Pancreas (tissue), 10 donors: ENCODE measurements around the gene SDS. TPM values are rescaled to one million over a fixed set of nuclear protein-coding genes. Genes with fewer than 3 reads are reported as not detected.

Source experiments
- ATAC-seq, 4 donors: fragments of 200-7000 bp; cut with Tn5 transposase; one replicate each; pipeline versions ENCODE4 v1.8.0 to v1.9.1; 2020; ENCODE audit warnings: mild to moderate bottlenecking in 4 of 4, moderate library complexity in 4 of 4
- DNase-seq, 6 donors: peaks; one replicate each; pipeline ENCODE4 v3.0.0-alpha.2; 2020
- FAIRE-seq: peaks from 2 replicates; lab custom pipeline; 2012; peaks lifted over from hg19 to GRCh38; lab: Jason Lieb, UNC
- H3K27ac ChIP-seq, 4 donors: fragments of 200-600 bp; sonication (generic); 1 replicate in 3 of 4; 2 replicates in 1 of 4; pipeline versions ENCODE4 v1.5.0 to v1.8.0; 2020
- H3K27me3 ChIP-seq, 4 donors: fragments of 200-600 bp; one replicate each; pipeline ENCODE4 v1.8.0; 2021
- H3K36me3 ChIP-seq, 3 donors: fragments of 200-600 bp; sonication (generic) in 1 of 3; one replicate each; pipeline versions ENCODE4 v1.5.0 to v1.8.0; 2020 to 2021
- H3K4me1 ChIP-seq, 3 donors: fragments of 200-600 bp; one replicate each; pipeline ENCODE4 v1.8.0; 2021
- H3K4me3 ChIP-seq, 4 donors: fragments of 200-600 bp; sonication (generic) in 2 of 4; one replicate each; pipeline versions ENCODE4 v1.5.0 to v1.8.0; 2020 to 2021
- H3K9me3 ChIP-seq, 4 donors: fragments of 200-600 bp; one replicate each; pipeline ENCODE4 v1.8.0; 2021
- CTCF ChIP-seq, 4 donors: fragments of 200-600 bp; sonication (generic) in 3 of 4; IDR thresholded peaks; one replicate each; pipeline versions ENCODE4 v1.5.0 to v1.8.0; 2021; ENCODE audit warnings: antibody characterized with exemption in 4 of 4
- WGBS, 2 donors: extraction: QIAGEN DNeasy Blood & Tissue Kit; methylation state at CpG; one replicate each; pipeline ENCODE4 v1.1.7; 2013; 5-methylcytosine and 5-hydroxymethylcytosine counted together
- intact Hi-C, 3 donors: fragments of 100-400 bp; cut with DNase I; formaldehyde crosslinking; loops; one replicate each; pipeline versions ENCODE4 v1.11.1 to v1.14.2; 2022
- polyA plus RNA-seq, 2 donors: library from polyadenylated mRNA; stranded (reverse); fragments of 200-250 nt; gene quantifications; one replicate each; pipeline ENCODE4 v1.2.3, GENCODE V29; 2013
- total RNA-seq, 6 donors: library from RNA; stranded (reverse); fragmentation: NEBNext Ultra II Directional in 4 of 6; extraction: Animal tissue kit (Norgen Biotek cat#: 25700) in 4 of 6; gene quantifications; one replicate each; pipeline versions ENCODE4 v1.2.1 to v1.2.4, GENCODE V29; 2021 to 2023
- donor health status: healthy with polysubstance abuse.
- donor health status: DM: no; HTN: no; CAD: no; lungs with moderate emphysema.
- donor health status: DM: no; HTN: no; CAD: no.
- donor health status: control.
- donor health status: control.
- donor health status: Bipolar disorder and iron deficiency.
- donor health status: DM: yes; HTN: yes; CAD: no.
- donor health status: DM: no; HTN: no; CAD: no.
- donor health status: DM: no; HTN: no; CAD: no.
- donor health status: DM: yes; HTN: yes; CAD: no.

SDS gene
- total and polyA plus RNA-seq, 8 donors, result 0.14 to 3.4 (median 0.39) TPM; not detected in 2

- Histone ChIP-seq H3K27ac (no peak overlapping the region), H3K27me3 (no peaks in the 10 kb centered on the region), H3K4me3 (no peak overlapping the region), H3K9me3 (no peaks in the 10 kb centered on the region), H3K4me1 (no peaks in the 10 kb centered on the region), H3K36me3 (no peaks in the 10 kb centered on the region)
- FAIRE-seq (no peak), DNase-seq (no peak), ATAC-seq (no peak)
- WGBS, 2 donors, result 53 to 62% methylated on average over 19 of the region's 19 CpGs
- no peak for TF ChIP-seq CTCF (IDR thresholded peaks at IDR 0.05)
- intact Hi-C loops, result no loop called here
These were observed 54.7 kb downstream of the SDS start for GRCh38 chr12:113348849-113349536.

- no peak overlapping the region for H3K27ac ChIP-seq
- H3K9me3 ChIP-seq, result no peaks in the 10 kb centered on the region
- TF ChIP-seq CTCF (IDR thresholded peaks at IDR 0.05), result no peak
- WGBS, 2 donors, result 89 to 95% methylated on average over 2 of the region's 2 CpGs
- intact Hi-C loops, result no loop called here
- H3K4me1 ChIP-seq, result no peaks in the 10 kb centered on the region
- no peak for ATAC-seq
- no peak overlapping the region for H3K4me3 ChIP-seq
- no peak for FAIRE-seq
- no peaks in the 10 kb centered on the region for H3K27me3 ChIP-seq
- no peaks in the 10 kb centered on the region for H3K36me3 ChIP-seq
- DNase-seq, result no peak
These were observed 55.8 kb downstream of the SDS start for GRCh38 chr12:113347892-113348291.

- no peak overlapping the region for H3K27ac ChIP-seq
- no peak overlapping the region for H3K4me3 ChIP-seq
- H3K9me3 ChIP-seq, result no peaks in the 10 kb centered on the region
- no peak for TF ChIP-seq CTCF (IDR thresholded peaks at IDR 0.05)
- H3K36me3 ChIP-seq, result no peaks in the 10 kb centered on the region
- intact Hi-C loops, result no loop called here
- H3K4me1 ChIP-seq, result no peaks in the 10 kb centered on the region
- H3K27me3 ChIP-seq, result no peaks in the 10 kb centered on the region
- ATAC-seq (no peak), DNase-seq (no peak), FAIRE-seq (no peak)
- 95 to 97% methylated on average over 3 of the region's 3 CpGs for WGBS, 2 donors
These were observed 56.6 kb downstream of the SDS start for GRCh38 chr12:113347107-113347506.

GRCh38 chr12:113346353-113346752 is 57.3 kb downstream of the SDS start:
- H3K4me1 ChIP-seq, result no peaks in the 10 kb centered on the region
- FAIRE-seq (no peak), DNase-seq (no peak), ATAC-seq (no peak)
- intact Hi-C loops, result no loop called here
- no peaks in the 10 kb centered on the region for H3K36me3 ChIP-seq
- H3K4me3 ChIP-seq, result no peak overlapping the region
- H3K9me3 ChIP-seq, result no peaks in the 10 kb centered on the region
- 84% methylated on average over 5 of the region's 5 CpGs for WGBS, 2 donors
- no peak overlapping the region for H3K27ac ChIP-seq
- no peaks in the 10 kb centered on the region for H3K27me3 ChIP-seq
- TF ChIP-seq CTCF (IDR thresholded peaks at IDR 0.05), result no peak

GRCh38 chr12:113345318-113345717 is 58.4 kb downstream of the SDS start:
- Histone ChIP-seq H3K27ac (no peak overlapping the region), H3K9me3 (no peaks in the 10 kb centered on the region), H3K4me3 (no peak overlapping the region), H3K4me1 (no peaks in the 10 kb centered on the region), H3K27me3 (no peaks in the 10 kb centered on the region), H3K36me3 (no peaks in the 10 kb centered on the region)
- no peak for DNase-seq
- intact Hi-C loops, result no loop called here
- TF ChIP-seq CTCF (IDR thresholded peaks at IDR 0.05), result no peak
- no peak for FAIRE-seq
- 95 to 96% methylated on average over 6 of the region's 6 CpGs for WGBS, 2 donors
- no peak for ATAC-seq
